Activated T-helper 17 cell treated with anti-CD3 and anti-CD28 coated beads, Interleukin-2, amount 50 U/mL, for 72 hours (primary cell): ENCODE results near the gene TMEFF2. TPM values are rescaled to one million over a fixed set of nuclear protein-coding genes. Genes with fewer than 3 reads are reported as not detected.

Experiments
- ATAC-seq: fragments of 150-1000 bp; cut with Tn5 transposase; replicated peaks from 2 replicates; pipeline ENCODE4 v1.10.0; 2021; ENCODE audit warnings: mild to moderate bottlenecking, moderate library complexity
- H3K27ac Mint-ChIP-seq: one replicate; pipeline ENCODE4 v1.8.0; 2022; ENCODE audit warnings: mixed read lengths
- H3K27me3 Mint-ChIP-seq: one replicate; pipeline ENCODE4 v1.8.0; 2022; ENCODE audit warnings: mixed read lengths
- H3K36me3 Mint-ChIP-seq: one replicate; pipeline ENCODE4 v1.8.0; 2022; ENCODE audit warnings: low read depth, mild to moderate bottlenecking, mixed read lengths
- H3K4me1 Mint-ChIP-seq: one replicate; pipeline ENCODE4 v1.8.0; 2022; ENCODE audit warnings: mixed read lengths
- H3K4me3 Mint-ChIP-seq: one replicate; pipeline ENCODE4 v1.8.0; 2022; ENCODE audit warnings: mild to moderate bottlenecking, mixed read lengths
- H3K9me3 Mint-ChIP-seq: one replicate; pipeline ENCODE4 v1.8.0; 2022; ENCODE audit warnings: mixed read lengths
- total RNA-seq, 2 donors: library from RNA; stranded (reverse); gene quantifications; one replicate each; pipeline ENCODE4 v1.2.3, GENCODE V29; 2022

TMEFF2 gene
- total RNA-seq, 2 donors from 2014 or later, result not detected

DNA sequence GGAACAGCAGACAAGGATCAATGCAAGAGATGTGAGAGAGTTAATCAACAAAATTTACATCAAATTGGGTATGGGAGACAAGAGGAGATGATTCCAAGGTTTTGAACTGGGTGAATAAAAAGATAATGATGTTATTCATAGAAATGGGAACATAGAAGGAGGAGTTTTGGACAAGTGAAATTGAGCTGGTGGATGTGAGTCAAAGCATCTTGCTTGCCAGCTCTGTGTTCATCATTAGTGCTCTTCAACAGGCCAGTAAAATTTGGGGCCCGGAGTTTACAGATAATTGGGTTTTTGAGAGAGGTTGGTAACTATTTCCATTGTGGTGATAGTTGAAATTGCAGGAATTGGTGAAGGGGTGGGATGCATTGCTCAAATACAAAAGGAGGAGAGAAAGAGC is 277.9 kb downstream of the TMEFF2 start:
- Mint-ChIP-seq H3K4me3 (no peak overlapping the region), H3K27me3 (peaks cover 23% of the 10 kb centered on the region), H3K4me1 (no peaks in the 10 kb centered on the region), H3K36me3 (no peaks in the 10 kb centered on the region), H3K9me3 (no peaks in the 10 kb centered on the region), H3K27ac (no peak overlapping the region)
- ATAC-seq, result no peak

GRCh38 chr2:191915750-191916149 is 279.0 kb downstream of the TMEFF2 start:
- H3K4me1 Mint-ChIP-seq, result no peaks in the 10 kb centered on the region
- no peaks in the 10 kb centered on the region for H3K36me3 Mint-ChIP-seq
- no peak overlapping the region for H3K27ac Mint-ChIP-seq
- no peak overlapping the region for H3K4me3 Mint-ChIP-seq
- H3K27me3 Mint-ChIP-seq, result peaks cover 24% of the 10 kb centered on the region
- H3K9me3 Mint-ChIP-seq, result no peaks in the 10 kb centered on the region
- no peak for ATAC-seq

GRCh38 chr2:191913796-191914195 is 280.9 kb downstream of the TMEFF2 start:
- no peak overlapping the region for H3K27ac Mint-ChIP-seq
- ATAC-seq, result no peak
- no peaks in the 10 kb centered on the region for H3K4me1 Mint-ChIP-seq
- H3K27me3 Mint-ChIP-seq, result peaks cover 21% of the 10 kb centered on the region
- no peaks in the 10 kb centered on the region for H3K36me3 Mint-ChIP-seq
- H3K4me3 Mint-ChIP-seq, result no peak overlapping the region
- no peaks in the 10 kb centered on the region for H3K9me3 Mint-ChIP-seq

DNA sequence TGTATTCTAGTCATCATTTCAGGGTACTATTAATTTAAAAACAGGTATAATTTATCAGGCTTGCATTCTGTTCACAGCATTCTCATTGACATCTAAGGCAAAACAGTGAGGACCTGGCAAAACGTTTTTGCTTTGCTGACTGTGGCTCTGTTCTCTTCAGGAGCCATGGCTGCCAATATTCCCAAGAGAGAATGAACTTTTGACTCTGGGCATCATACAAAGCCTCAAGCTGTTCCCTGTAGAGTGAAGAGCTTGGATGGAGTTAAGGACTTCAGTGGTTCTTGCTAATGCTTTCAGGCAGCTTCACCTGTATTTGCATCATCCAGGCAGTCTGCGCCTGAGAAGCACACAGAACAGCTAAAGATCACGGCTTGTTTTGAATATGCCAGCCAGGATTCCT is 282.0 kb downstream of the TMEFF2 start:
- H3K4me3 Mint-ChIP-seq, result no peak overlapping the region
- H3K27ac Mint-ChIP-seq, result no peak overlapping the region
- H3K9me3 Mint-ChIP-seq, result no peaks in the 10 kb centered on the region
- ATAC-seq, result no peak
- H3K36me3 Mint-ChIP-seq, result no peaks in the 10 kb centered on the region
- H3K27me3 Mint-ChIP-seq, result peaks cover 15% of the 10 kb centered on the region
- H3K4me1 Mint-ChIP-seq, result no peaks in the 10 kb centered on the region

DNA sequence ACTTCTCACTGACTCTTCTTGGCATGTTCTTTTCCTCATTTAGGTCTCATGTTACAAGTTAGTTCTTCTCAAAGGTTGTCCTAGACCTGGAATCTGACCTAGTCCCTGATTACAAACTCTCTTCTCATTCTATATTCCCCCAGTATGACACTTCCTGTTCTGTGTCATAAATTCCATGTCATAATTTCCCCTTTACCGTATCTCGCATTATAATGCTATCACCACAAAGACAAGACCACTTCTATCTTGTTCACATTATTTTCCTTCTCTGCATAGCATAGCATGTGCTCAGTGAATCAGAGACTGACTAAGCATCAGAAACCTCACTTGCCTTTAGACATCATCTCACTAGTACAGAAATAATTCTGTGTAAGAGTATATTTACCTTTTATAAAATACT is 284.2 kb downstream of the TMEFF2 start:
- ATAC-seq, result peak; percentile 69
- H3K9me3 Mint-ChIP-seq, result no peaks in the 10 kb centered on the region
- peaks cover 5% of the 10 kb centered on the region for H3K27me3 Mint-ChIP-seq
- no peak overlapping the region for H3K27ac Mint-ChIP-seq
- no peaks in the 10 kb centered on the region for H3K36me3 Mint-ChIP-seq
- no peak overlapping the region for H3K4me3 Mint-ChIP-seq
- H3K4me1 Mint-ChIP-seq, result no peaks in the 10 kb centered on the region

GRCh38 chr2:191908874-191909273 is 285.9 kb downstream of the TMEFF2 start:
- H3K27me3 Mint-ChIP-seq, result peaks cover 3% of the 10 kb centered on the region
- no peaks in the 10 kb centered on the region for H3K4me1 Mint-ChIP-seq
- H3K9me3 Mint-ChIP-seq, result no peaks in the 10 kb centered on the region
- H3K36me3 Mint-ChIP-seq, result no peaks in the 10 kb centered on the region
- no peak overlapping the region for H3K27ac Mint-ChIP-seq
- no peak for ATAC-seq
- H3K4me3 Mint-ChIP-seq, result no peak overlapping the region

- Mint-ChIP-seq H3K27ac (no peak overlapping the region), H3K4me3 (no peak overlapping the region), H3K4me1 (no peaks in the 10 kb centered on the region), H3K36me3 (no peaks in the 10 kb centered on the region), H3K27me3 (peaks cover 3% of the 10 kb centered on the region), H3K9me3 (no peaks in the 10 kb centered on the region)
- no peak for ATAC-seq
These were observed 287.2 kb downstream of the TMEFF2 start for GRCh38 chr2:191907545-191907944.

- H3K27me3 Mint-ChIP-seq, result peaks cover 3% of the 10 kb centered on the region
- no peak overlapping the region for H3K27ac Mint-ChIP-seq
- H3K4me1 Mint-ChIP-seq, result no peaks in the 10 kb centered on the region
- ATAC-seq, result peak; percentile 19
- no peaks in the 10 kb centered on the region for H3K9me3 Mint-ChIP-seq
- no peaks in the 10 kb centered on the region for H3K36me3 Mint-ChIP-seq
- no peak overlapping the region for H3K4me3 Mint-ChIP-seq
These were observed 287.6 kb downstream of the TMEFF2 start for GRCh38 chr2:191907091-191907490.

- ATAC-seq, result no peak
- Mint-ChIP-seq H3K27ac (no peak overlapping the region), H3K9me3 (no peaks in the 10 kb centered on the region)
These were observed 289.4 kb downstream of the TMEFF2 start for GRCh38 chr2:191905336-191905735.

DNA sequence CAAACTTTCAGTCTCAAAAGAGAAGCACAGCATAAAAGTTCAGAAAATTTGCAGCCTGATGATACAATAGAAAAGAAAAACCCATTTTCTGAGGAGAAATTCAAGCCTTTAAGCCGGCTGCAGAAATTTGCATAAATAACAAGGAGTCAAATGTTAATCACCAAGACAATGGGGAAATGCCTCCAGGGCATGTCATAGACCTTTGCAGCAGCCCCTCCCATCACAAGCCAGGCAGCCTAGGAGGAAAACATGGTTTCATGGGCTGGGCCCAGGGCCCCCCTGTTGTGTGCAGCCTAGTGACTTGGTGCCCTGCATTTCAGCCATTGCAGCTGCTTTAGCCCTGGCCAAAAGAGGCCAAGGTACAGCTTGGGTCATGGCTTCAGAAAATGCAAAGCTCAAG is 293.7 kb downstream of the TMEFF2 start:
- Mint-ChIP-seq H3K9me3 (no peaks in the 10 kb centered on the region), H3K27me3 (peaks cover 14% of the 10 kb centered on the region), H3K4me1 (no peaks in the 10 kb centered on the region), H3K4me3 (no peak overlapping the region), H3K27ac (no peak overlapping the region), H3K36me3 (no peaks in the 10 kb centered on the region)
- no peak for ATAC-seq

More at GRCh38 chr2:191905336-191905735, 289.4 kb downstream of the TMEFF2 start:
- peaks cover 7% of the 10 kb centered on the region for H3K27me3 Mint-ChIP-seq
- H3K4me3 Mint-ChIP-seq, result no peak overlapping the region
- H3K36me3 Mint-ChIP-seq, result no peaks in the 10 kb centered on the region
- no peaks in the 10 kb centered on the region for H3K4me1 Mint-ChIP-seq

- no peak overlapping the region for H3K4me3 Mint-ChIP-seq
- no peaks in the 10 kb centered on the region for H3K9me3 Mint-ChIP-seq
- no peak for ATAC-seq
- no peaks in the 10 kb centered on the region for H3K4me1 Mint-ChIP-seq
- H3K27ac Mint-ChIP-seq, result no peak overlapping the region
- H3K36me3 Mint-ChIP-seq, result no peaks in the 10 kb centered on the region
- H3K27me3 Mint-ChIP-seq, result peaks cover 14% of the 10 kb centered on the region
These were observed 295.3 kb downstream of the TMEFF2 start for GRCh38 chr2:191899410-191899809.
